Cerebellar cortex (tissue), 1 donor: Measurements from ENCODE around the gene TRIM9.
"Not testable (repeated sequence)": the region's sequence is repeated elsewhere in the genome, so short reads cannot be mapped to it uniquely, and the experiment has no call there.

Source experiments
- DNase-seq: peaks from one replicate; pipeline ENCODE4 v3.0.0-alpha.2; 2015; ENCODE audit warnings: low spot score

The TRIM9 gene

GRCh38 chr14:50964683-50965390, 130.1 kb downstream of the TRIM9 start:
- peak; percentile 40 for DNase-seq

- no peak for DNase-seq
These were observed 131.0 kb downstream of the TRIM9 start for GRCh38 chr14:50963919-50964318.

GRCh38 chr14:50961605-50962221, 133.2 kb downstream of the TRIM9 start:
- no peak for DNase-seq

- no peak for DNase-seq
These were observed 137.6 kb downstream of the TRIM9 start for GRCh38 chr14:50957296-50957695.

GRCh38 chr14:50956421-50956820, 138.5 kb downstream of the TRIM9 start:
- not testable (repeated sequence) for DNase-seq

GRCh38 chr14:50955373-50956043, 139.4 kb downstream of the TRIM9 start:
- peak; percentile 23 for DNase-seq

GRCh38 chr14:50954811-50955372, 140.0 kb downstream of the TRIM9 start:
- DNase-seq, result peak; percentile 76

GRCh38 chr14:50953502-50953901, 141.4 kb downstream of the TRIM9 start:
- no peak for DNase-seq

- DNase-seq, result no peak
These were observed 143.9 kb downstream of the TRIM9 start for GRCh38 chr14:50951032-50951431.

GRCh38 chr14:50948205-50948604, 146.7 kb downstream of the TRIM9 start:
- DNase-seq, result no peak

GRCh38 chr14:50947446-50947845, 147.5 kb downstream of the TRIM9 start:
- no peak for DNase-seq

- DNase-seq, result no peak
These were observed 148.5 kb downstream of the TRIM9 start for GRCh38 chr14:50946234-50946935.

- DNase-seq, result peak; percentile 29
These were observed 150.1 kb downstream of the TRIM9 start for GRCh38 chr14:50944647-50945413.

- no peak for DNase-seq
These were observed 150.8 kb downstream of the TRIM9 start, which contains the start of gene PYGL for GRCh38 chr14:50943943-50944646. TSS of gene PYGL (minus strand) at chr14:50944483. CDS start at chr14:50944403, 80 bp downstream.

- no peak for DNase-seq
These were observed 151.5 kb downstream of the TRIM9 start for GRCh38 chr14:50943261-50943942.

- not testable (repeated sequence) for DNase-seq
These were observed 153.3 kb downstream of the TRIM9 start for GRCh38 chr14:50941638-50942037.

- no peak for DNase-seq
These were observed 153.8 kb downstream of the TRIM9 start for GRCh38 chr14:50941151-50941550.

- no peak for DNase-seq
These were observed 157.1 kb downstream of the TRIM9 start for GRCh38 chr14:50937800-50938199.

GRCh38 chr14:50937325-50937724, 157.6 kb downstream of the TRIM9 start:
- DNase-seq, result no peak

- no peak for DNase-seq
These were observed 158.0 kb downstream of the TRIM9 start for GRCh38 chr14:50936882-50937281.
